A549 (cell line): Measurements from ENCODE around the gene TRIM65. TPM values are rescaled to one million over a fixed set of nuclear protein-coding genes. Genes with fewer than 3 reads are reported as not detected.
"Not testable (repeated sequence)": the region's sequence is repeated elsewhere in the genome, so short reads cannot be mapped to it uniquely, and the experiment has no call there.

ENCODE experiments used
- ATAC-seq, 2 experiments: fragments of 200-7000 bp in 1 of 2; fragments of >200 bp in 1 of 2; cut with Nextera tagmentation in 1 of 2; cut with Tn5 transposase in 1 of 2; 3 replicates each; pipeline versions ENCODE4 v1.8.0 to v1.9.1; 2018 to 2020; ENCODE audit warnings: mild to moderate bottlenecking in 1 of 2, moderate library complexity in 1 of 2
- CTCF ChIA-PET: fragments of 300-600 bp; sonication (Branson Sonifier 250); formaldehyde crosslinking; extraction: SDS; loops from one replicate; lab custom pipeline; 2021; ENCODE audit warnings: antibody characterized with exemption, inconsistent platforms; lab: Yijun Ruan, JAX
- POLR2A ChIA-PET: fragments of 350-600 bp; formaldehyde crosslinking; extraction: SDS; loops from one replicate; lab custom pipeline; 2021; ENCODE audit warnings: antibody characterized with exemption, inconsistent platforms; lab: Yijun Ruan, JAX
- DNase-seq, 2 experiments: peaks; one replicate each; pipeline versions ENCODE4 v3.0.0 to v3.0.0-alpha.2; 2011 to 2016; ENCODE audit warnings: low read depth in 1 of 2, low spot score in 1 of 2
- FAIRE-seq: peaks from 2 replicates; lab custom pipeline; 2011; peaks lifted over from hg19 to GRCh38; lab: Jason Lieb, UNC
- H3K27ac ChIP-seq, 2 experiments: fragments of >200 bp; sonication (Bioruptor Twin); formaldehyde crosslinking; 3 replicates each; pipeline ENCODE4 v1.5.1; 2016 to 2017
- H3K4me1 ChIP-seq: fragments of >200 bp; sonication (Bioruptor Twin); formaldehyde crosslinking; 3 replicates; pipeline ENCODE4 v1.6.1; 2016
- H3K4me2 ChIP-seq: fragments of >200 bp; sonication (Bioruptor Twin); formaldehyde crosslinking; 3 replicates; pipeline ENCODE4 v1.6.1; 2016
- H3K4me3 ChIP-seq: fragments of >200 bp; sonication (Bioruptor Twin); formaldehyde crosslinking; 3 replicates; pipeline ENCODE4 v1.5.1; 2016
- H3K9me3 ChIP-seq: fragments of >200 bp; sonication (Bioruptor Twin); formaldehyde crosslinking; 3 replicates; pipeline ENCODE4 v1.6.1; 2016
- BCL3 ChIP-seq: fragments of >200 bp; sonication (Bioruptor Twin); formaldehyde crosslinking; IDR thresholded peaks from 3 replicates; pipeline ENCODE4 v1.6.1; 2016
- CBX8 ChIP-seq: fragments of 200-600 bp; sonication (generic); IDR thresholded peaks from 2 replicates; pipeline ENCODE4 v1.6.1; 2016
- CTCF ChIP-seq: fragments of >200 bp; sonication (Bioruptor Twin); formaldehyde crosslinking; IDR thresholded peaks from 3 replicates; pipeline ENCODE4 v1.5.1; 2016
- EP300 ChIP-seq, 2 experiments: fragments of >200 bp; sonication (Bioruptor Twin); formaldehyde crosslinking; IDR thresholded peaks; 2 replicates in 1 of 2; 3 replicates in 1 of 2; pipeline ENCODE4 v1.6.1; 2016 to 2017
- ESRRA ChIP-seq: fragments of 150-350 bp; IDR thresholded peaks from 2 replicates; pipeline ENCODE4 v1.6.1; 2014; ENCODE audit warnings: mild to moderate bottlenecking, low read length, borderline replicate concordance
- GATA3 ChIP-seq: IDR thresholded peaks from 2 replicates; pipeline ENCODE4 v1.6.1; 2012; ENCODE audit warnings: borderline replicate concordance
- HES2 ChIP-seq: fragments of >200 bp; sonication (Bioruptor Twin); formaldehyde crosslinking; IDR thresholded peaks from 2 replicates; pipeline ENCODE4 v1.6.1; 2016
- JUNB ChIP-seq: fragments of >200 bp; sonication (Bioruptor Twin); formaldehyde crosslinking; IDR thresholded peaks from 2 replicates; pipeline ENCODE4 v1.6.1; 2016
- MAFK ChIP-seq: fragments of 450-650 bp; IDR thresholded peaks from 2 replicates; pipeline ENCODE4 v1.6.1; 2014; ENCODE audit not compliant: partially characterized antibody
- MAX ChIP-seq: IDR thresholded peaks from 2 replicates; pipeline ENCODE4 v1.6.1; 2012
- MAZ ChIP-seq: fragments of 150-350 bp; IDR thresholded peaks from 2 replicates; pipeline ENCODE4 v1.6.1; 2014; ENCODE audit warnings: antibody characterized with exemption, low read depth, low read length, borderline replicate concordance
- NFE2L2 ChIP-seq: fragments of 150-350 bp; conservative IDR thresholded peaks from 2 replicates; pipeline ENCODE4 v1.6.1; 2014; ENCODE audit warnings: low read length
- NPAS2 ChIP-seq: fragments of 250-450 bp; sonication (Bioruptor Pico); IDR thresholded peaks from 2 replicates; pipeline ENCODE4 v1.8.0; 2022; ENCODE audit warnings: mild to moderate bottlenecking, moderate library complexity, borderline replicate concordance
- PBX3 ChIP-seq: IDR thresholded peaks from 2 replicates; pipeline ENCODE4 v1.6.1; 2012
- RCOR1 ChIP-seq: fragments of 150-350 bp; IDR thresholded peaks from 2 replicates; pipeline ENCODE4 v1.6.1; 2014; ENCODE audit warnings: antibody characterized with exemption, low read length, low read depth
- RNF2 ChIP-seq: fragments of 200-600 bp; sonication (generic); IDR thresholded peaks from 2 replicates; pipeline ENCODE4 v1.6.1; 2016; ENCODE audit warnings: low read depth, mild to moderate bottlenecking, antibody characterized with exemption, moderate library complexity, borderline replicate concordance
- SREBF2 ChIP-seq: fragments of 450-650 bp; IDR thresholded peaks from 2 replicates; pipeline ENCODE4 v1.6.1; 2014; ENCODE audit warnings: mild to moderate bottlenecking, moderate library complexity
- ZC3H11A ChIP-seq: fragments of 450-650 bp; IDR thresholded peaks from 2 replicates; pipeline ENCODE4 v1.6.1; 2014; ENCODE audit warnings: antibody characterized with exemption, mild to moderate bottlenecking
- WGBS: methylation state at CpG from one replicate; pipeline ENCODE4 v1.1.6; 2017; ENCODE audit errors: missing lambda C conversion rate; 5-methylcytosine and 5-hydroxymethylcytosine counted together
- polyA plus RNA-seq, 4 experiments: library from polyadenylated mRNA; depleted of rRNA in 3 of 4; stranded (reverse); fragments of >200 nt; fragmentation: RNase III in 1 of 4; extraction: RNeasy Plus Mini Kit Qiagen cat#74134 plus additional on column Dnase treatment in 1 of 4; gene quantifications; 2 replicates in 3 of 4; 3 replicates in 1 of 4; pipeline ENCODE4 v1.2.3, GENCODE V29; 2011 to 2017

Gene TRIM65
- polyA plus RNA-seq, 2 of the 4 experiments (the other 2 are of a cell fraction), result 13.5 to 30.2 TPM

GRCh38 chr17:75889454-75889853 lies 7.3 kb downstream of the TRIM65 start:
- WGBS, result 83% methylated on average over 6 of the region's 6 CpGs
- no peak overlapping the region for H3K27ac ChIP-seq
- CTCF ChIA-PET, result interaction anchor here (0.8 to 22.8 kb wide), 10 partner anchors 12 to 391 kb away, joined by 3 to 513 read pairs (median 4); partner anchors contain the start of genes GALK1, MRPL38 and TRIM47
- no peak overlapping the region for H3K4me3 ChIP-seq
- H3K9me3 ChIP-seq, result no peaks in the 10 kb centered on the region
- FAIRE-seq, result no peak
- no peak overlapping the region for H3K4me2 ChIP-seq
- no peaks in the 10 kb centered on the region; the same call in 1 of the 3 replicates for H3K4me1 ChIP-seq
- TF ChIP-seq GATA3 (no peak), JUNB (no peak), RCOR1 (no peak), NFE2L2 (no peak), BCL3 (no peak), SREBF2 (no peak), ZC3H11A (no peak)
- TF ChIP-seq, all 56 proteins: peak for 0
- ATAC-seq (peak in 1 of 2 experiments; percentile 35; a peak in 1 of 6 replicates), DNase-seq (no peak)
- POLR2A ChIA-PET, result interaction anchor here (1.4 kb wide), 1 partner anchor 109 kb away, joined by 6 read pairs; no protein-coding TSS in a partner anchor

GRCh38 chr17:75888484-75888883 lies 8.3 kb downstream of the TRIM65 start:
- ChIA-PET CTCF (interaction anchor here (1.4 to 22.8 kb wide), 5 partner anchors 7 to 112 kb away, joined by 3 to 513 read pairs (median 4); partner anchors contain the start of genes MRPL38, TRIM47 and TRIM65), POLR2A (interaction anchor here (0.6 to 0.9 kb wide), 3 partner anchors 10 to 561 kb away, joined by 3 to 4 read pairs (median 4); partner anchors contain the start of gene TRIM47)
- no peaks in the 10 kb centered on the region for H3K9me3 ChIP-seq
- H3K4me2 ChIP-seq, result no peak overlapping the region
- TF ChIP-seq EP300 (IDR thresholded peaks at IDR 0.05) (no peak), MAFK (no peak), MAZ (no peak), MAX (no peak), ESRRA (no peak), CBX8 (no peak), RNF2 (no peak), PBX3 (no peak), NPAS2 (no peak), HES2 (no peak), CTCF (no peak), GATA3 (no peak)
- TF ChIP-seq, all 56 proteins: peak for 0
- DNase-seq (no peak), FAIRE-seq (no peak), ATAC-seq (peak in 1 of 2 experiments; percentile 11; a peak in 2 of 6 replicates)
- no peak overlapping the region for H3K4me3 ChIP-seq
- no peaks in the 10 kb centered on the region for H3K4me1 ChIP-seq
- no peak overlapping the region for H3K27ac ChIP-seq
- 78% methylated on average over 6 of the region's 6 CpGs for WGBS

- H3K4me2 ChIP-seq, FAIRE-seq, DNase-seq, ATAC-seq, H3K27ac ChIP-seq, H3K9me3 ChIP-seq, H3K4me3 ChIP-seq, H3K4me1 ChIP-seq: not testable (repeated sequence)
- 87% methylated on average over 9 of the region's 9 CpGs for WGBS
- POLR2A ChIA-PET, result interaction anchor here (0.9 kb wide), 1 partner anchor 11 kb away, joined by 3 read pairs; the partner anchor contains the start of gene TRIM65
- CTCF ChIA-PET, result interaction anchor here (0.6 to 22.8 kb wide), 4 partner anchors 8 to 211 kb away, joined by 3 to 513 read pairs (median 258); partner anchors contain the start of genes MRPL38, TRIM47 and TRIM65
These were observed 10.9 kb downstream of the TRIM65 start for GRCh38 chr17:75885860-75886259.
